GM18909 (cell line): ENCODE results near the gene EP400.
A peak's percentile ranks its signal among the peaks of the same experiment; 100 is the strongest.

Source experiments
- ATAC-seq: cut with Tn5 transposase; IDR thresholded peaks from one replicate; pipeline ENCODE4 v1.9.1; 2021; ENCODE audit warnings: mild to moderate bottlenecking; ENCODE audit not compliant: unreplicated experiment, poor library complexity

The EP400 gene

DNA sequence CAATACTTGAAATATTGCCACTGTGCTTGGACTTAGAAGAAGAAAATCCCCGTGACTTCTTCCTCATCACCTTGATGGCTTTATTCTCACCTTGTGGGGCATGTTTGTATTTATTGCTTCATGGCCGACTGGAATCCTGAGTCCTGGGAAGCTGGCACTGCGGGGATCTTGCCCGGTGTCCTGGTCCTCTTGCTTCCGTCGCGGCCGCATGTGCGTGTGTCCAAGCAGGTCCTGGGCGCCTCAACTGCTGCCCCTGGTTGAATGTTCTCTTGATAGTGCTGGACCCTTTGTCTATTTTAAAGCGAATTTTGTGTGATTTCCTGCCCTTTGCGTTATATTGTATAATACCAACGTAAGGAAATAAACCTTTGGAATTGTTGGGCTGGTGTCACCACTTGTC lies 27.0 kb upstream of the EP400 start:
- no peak for ATAC-seq

DNA sequence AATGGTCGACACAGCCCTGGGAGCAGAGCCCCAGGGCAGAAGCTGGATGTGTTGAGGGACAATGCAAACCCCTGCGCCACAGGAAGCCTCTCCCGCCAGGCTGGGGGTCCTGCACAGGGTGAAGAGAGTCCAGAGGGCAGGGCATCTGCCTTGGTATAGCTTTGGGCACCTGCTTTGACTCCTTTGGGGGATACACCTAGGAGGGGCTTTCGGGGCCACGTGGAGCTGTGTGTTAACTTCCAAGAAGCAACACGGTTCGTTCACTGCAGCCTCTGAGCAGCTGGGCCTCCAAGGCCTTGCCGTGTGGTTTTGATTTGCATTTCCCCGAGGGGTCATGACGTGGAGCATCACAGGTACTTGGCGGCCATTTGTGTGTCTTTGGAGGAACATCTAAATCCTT lies 26.5 kb upstream of the EP400 start:
- peak; percentile 77 for ATAC-seq

DNA sequence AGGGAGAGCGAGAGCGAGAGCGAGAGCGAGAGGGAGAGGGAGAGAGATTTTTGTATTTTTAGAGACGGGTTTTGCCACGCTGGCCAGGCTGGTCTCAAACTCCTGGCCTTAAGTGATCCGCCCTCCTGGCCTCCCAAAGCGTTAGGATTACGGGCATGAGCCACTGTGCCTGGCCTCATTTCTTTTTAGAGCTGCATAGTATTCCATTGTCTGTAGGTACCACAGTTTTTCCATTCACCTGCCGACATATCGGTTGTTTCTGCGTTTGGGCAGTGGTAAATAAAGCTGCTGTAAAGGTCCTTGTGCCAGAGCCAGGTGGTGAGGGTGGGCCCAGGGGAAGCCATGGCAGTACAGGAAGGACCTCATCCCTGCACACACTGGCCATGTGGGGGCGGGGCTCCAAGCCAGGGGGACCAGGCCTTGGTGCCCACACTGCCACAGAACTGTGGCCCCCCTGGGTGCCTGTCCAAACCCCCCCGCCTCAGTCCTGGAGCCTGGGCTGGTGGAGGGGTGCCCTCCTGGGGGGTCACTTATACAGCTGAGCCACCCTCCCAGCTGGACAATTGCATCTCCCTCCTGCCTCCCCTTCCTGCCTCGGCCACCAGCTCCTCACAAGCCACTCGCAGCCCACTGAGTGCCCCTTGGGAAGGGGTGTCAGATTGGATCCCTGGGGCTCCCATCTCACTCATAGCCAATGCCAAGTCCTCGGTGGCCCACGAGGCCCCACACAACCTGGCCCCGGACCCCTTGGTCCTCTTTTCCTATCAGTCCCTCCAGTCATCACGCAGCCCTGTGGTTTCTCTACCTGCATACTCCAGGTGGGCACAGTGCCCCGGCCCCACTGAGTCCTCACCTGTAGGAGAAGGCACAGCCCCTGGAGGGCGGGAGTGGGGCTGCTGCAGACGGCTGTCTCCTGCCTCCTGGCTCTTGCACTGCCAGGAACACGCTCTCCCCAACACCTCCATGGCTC lies 22.3 kb upstream of the EP400 start:
- ATAC-seq, result no peak

DNA sequence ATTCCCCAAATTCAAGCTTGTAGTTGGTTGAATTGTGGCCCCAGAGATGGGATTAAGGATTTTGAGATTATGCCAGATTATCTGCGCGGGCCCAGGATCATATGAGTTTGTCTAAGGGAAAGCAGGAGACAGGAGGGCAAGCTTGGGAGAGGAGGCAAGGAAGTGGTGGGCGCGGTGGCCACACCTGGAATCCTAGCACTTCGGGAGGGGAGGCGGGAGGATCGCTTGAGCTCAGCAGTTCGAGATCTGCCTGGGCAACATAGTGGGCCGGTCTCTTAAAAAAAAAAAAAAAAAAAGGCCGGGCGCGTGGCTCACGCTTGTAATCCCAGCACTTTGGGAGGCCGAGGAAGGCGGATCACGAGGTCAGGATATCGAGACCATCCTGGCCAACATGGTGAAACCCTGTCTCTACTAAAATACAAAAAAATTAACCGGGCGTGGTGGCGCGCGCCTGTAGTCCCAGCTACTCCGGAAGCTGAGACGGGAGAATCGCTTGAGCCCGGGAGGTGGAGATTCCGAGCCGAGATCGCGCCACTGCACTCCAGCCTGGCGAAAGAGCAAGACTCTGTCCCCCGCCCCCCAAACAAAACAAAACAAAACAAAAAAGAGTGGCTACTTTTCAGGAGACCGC lies 21.5 kb upstream of the EP400 start:
- ATAC-seq, result peak; percentile 0

DNA sequence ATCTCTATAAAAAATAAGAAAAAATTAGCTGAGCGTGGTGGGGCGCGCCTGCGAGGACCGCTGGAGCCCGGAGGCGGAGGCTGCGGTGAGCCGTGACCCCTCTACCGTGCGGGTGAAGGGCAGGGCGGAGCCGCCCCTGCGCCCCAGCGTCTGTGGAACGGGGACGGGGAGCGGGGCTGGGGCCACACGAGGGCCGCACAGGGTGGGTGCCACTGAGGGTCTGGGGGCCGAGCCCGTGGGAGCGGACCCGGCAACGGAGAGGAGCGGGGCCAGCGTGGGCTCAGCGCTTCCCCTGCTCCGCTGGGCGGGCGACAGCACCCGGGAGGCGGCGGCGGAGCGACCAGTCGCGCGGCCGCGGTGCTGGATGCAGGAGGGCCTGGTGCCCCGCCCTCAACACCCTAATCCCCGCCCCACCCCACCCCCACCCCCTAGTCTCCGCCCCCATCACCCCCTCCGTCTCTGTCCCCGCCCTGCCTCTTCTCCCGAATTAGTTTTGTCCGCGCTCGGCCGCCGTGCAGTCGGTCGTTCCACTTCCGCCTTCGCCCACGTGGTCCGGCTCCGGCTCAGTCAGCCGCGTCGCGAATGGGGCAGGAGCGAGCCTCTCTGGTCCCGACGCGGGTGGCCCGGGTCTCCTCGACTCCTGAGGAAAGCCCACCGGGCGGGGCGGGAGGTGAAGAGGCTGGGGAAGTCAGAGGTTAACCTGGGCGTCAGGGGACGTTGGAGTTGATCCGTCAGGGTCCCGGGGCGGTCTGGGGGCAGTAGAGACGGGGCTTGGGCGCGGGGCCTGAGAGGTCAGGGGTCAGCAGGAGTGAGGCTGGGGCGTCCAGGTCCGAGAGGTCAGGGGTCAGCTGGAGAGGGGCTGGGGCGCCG lies 20.8 kb upstream of the EP400 start, which contains the start of gene PUS1:
PUS1 (plus strand) TSS at position 566 of the 870 bp plus-strand sequence. CDS start 447 bp downstream, outside the sequence.
- ATAC-seq, result peak; percentile 75

DNA sequence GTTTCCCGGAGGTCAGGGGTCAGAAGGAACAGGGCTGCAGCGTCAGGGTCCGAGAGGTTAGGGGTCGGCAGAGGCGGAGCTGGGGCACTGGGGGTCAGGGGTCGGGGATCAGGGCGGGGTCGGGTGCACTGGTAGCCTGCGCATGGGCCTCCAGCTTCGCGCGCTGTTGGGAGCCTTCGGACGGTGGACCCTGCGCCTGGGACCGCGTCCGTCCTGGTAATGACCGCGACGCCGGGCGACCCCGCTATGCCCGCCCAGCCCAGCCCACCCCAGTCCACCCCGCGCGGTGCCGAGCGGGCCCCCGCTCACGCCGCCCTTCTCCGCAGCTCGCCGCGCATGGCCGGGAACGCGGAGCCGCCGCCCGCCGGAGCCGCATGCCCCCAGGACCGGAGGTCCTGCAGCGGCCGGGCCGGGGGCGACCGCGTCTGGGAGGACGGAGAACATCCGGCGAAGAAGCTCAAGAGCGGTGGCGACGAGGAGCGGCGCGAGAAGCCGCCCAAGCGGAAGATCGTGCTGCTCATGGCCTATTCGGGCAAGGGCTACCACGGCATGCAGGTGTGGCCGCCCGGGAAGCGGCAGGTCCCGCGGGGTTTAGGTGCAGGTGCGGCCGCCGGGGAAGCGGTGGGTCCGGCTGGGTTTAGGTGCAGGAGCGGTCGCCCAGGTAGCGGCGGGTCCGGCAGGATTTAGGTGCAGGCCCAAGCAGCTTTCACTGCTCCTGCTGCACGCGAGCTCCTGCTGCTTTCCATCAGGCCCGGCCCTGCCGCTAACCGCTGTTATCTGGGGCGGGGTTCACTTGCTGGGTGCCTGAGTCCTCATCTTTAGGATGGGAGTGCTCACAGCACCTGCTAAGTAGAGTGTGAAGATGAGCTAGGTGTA lies 19.9 kb upstream of the EP400 start:
- peak; percentile 26 for ATAC-seq

DNA sequence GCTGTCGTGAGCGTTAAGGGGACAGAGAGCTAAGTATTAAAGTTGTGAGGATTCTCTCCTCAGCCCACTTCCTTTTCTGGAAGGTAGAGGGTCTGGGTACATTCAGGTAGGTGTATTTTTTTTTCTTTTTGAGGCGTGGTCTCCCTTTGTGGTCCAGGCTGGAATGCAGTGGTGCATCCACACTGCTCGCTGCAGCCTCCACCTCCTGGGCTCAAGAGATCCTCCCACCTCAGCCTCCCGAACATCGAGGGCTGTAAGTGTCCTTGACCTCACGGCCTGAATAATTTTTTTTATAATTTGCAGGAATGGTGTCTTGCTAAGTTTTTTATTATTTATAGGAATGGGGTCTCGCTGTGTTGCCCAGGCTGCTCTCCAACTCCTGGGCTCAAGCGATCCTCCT lies 19.2 kb upstream of the EP400 start:
- ATAC-seq, result no peak

DNA sequence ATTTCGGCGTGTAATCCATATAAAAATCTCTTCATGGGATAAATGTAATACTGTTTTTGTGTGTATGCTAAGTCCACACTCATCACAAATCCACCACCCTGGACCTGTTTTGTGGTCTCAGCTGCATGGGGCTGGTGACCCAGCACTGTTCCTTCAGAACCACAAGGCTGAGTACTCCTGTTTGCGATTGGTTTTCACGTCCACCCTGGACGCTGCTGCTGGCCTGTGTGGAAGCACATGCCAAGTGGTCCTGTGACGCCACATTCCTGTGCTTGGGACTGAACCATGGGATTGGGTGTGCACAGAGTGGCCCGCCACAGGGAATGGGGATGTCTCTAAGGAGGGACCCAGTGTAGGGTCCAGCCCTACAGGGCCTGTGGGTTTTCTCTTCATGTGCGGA lies 16.4 kb upstream of the EP400 start:
- ATAC-seq, result no peak

DNA sequence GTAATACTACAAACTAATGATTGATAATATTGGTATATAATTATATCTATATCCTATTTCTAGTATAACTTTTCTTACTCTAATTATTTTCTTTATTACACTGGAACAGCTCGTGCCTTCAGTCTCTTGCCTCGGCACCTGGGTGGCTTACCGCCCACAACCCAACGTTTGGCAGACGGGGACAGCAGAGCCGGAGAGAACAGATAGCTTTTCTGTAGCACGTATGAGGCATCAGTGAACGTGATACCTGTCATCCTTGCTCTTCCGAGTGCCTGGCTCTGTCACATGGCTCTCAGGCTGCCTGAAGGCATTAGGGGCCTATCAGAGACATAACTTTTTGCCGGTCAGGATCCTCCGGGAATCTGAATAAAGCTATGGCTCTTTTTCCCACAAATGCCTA lies 15.2 kb upstream of the EP400 start:
- no peak for ATAC-seq

DNA sequence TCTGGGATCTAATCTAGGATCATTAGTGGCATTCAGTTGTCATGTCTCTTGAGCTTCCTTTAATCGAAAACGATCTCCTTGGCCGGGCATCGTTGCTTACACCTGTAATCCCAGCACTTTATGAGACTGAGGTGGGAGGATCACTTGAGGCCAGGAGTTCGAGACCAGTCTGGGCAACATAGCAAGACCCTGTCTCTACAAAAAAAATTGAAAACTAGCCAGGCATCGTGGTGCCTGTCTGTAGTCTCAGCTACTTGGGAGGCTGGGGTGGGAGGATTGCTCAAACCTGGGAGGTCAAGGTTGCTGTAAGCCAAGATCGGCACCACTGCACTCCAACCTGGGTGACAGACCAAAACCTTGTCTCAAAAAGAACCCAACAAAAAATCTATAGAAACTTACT lies 11.7 kb upstream of the EP400 start:
- no peak for ATAC-seq

DNA sequence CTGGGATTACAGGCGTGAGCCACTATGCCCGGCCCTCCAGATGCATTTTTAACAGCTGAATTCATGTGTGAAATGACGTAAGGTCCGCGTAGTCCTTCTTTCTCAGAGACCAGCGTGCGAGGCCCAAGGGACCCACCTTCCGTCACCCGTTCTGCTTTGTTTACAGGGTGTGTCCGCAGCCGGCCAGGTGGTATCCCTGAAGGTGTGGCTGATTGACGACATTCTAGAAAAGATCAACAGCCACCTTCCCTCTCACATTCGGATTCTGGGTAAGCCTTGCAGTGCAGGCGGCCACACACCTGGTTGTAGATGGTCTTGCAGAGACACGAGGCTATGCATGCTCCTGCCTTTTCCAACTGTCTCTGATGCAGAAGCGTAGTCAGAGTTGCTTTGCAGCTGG lies 10.7 kb upstream of the EP400 start:
- no peak for ATAC-seq

DNA sequence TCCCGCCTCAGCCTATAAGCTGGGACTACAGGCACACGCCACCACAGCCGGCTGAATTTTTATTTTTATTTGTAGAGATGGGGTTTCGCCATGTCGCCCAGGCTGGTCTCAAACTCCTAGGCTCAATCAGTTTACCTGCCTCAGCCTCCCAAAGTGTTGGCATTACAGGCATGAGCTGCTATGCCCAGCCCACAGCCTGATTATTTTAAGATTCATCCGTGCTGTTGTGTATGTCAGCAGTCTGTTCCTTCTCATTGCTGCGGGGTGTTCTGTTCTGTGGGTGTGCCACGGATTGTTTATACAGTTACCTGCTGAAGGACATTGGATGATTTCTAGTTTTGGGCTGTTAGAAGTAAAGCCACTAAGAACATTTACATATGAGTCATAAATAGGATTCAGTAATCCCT lies 9.6 kb upstream of the EP400 start:
- no peak for ATAC-seq

DNA sequence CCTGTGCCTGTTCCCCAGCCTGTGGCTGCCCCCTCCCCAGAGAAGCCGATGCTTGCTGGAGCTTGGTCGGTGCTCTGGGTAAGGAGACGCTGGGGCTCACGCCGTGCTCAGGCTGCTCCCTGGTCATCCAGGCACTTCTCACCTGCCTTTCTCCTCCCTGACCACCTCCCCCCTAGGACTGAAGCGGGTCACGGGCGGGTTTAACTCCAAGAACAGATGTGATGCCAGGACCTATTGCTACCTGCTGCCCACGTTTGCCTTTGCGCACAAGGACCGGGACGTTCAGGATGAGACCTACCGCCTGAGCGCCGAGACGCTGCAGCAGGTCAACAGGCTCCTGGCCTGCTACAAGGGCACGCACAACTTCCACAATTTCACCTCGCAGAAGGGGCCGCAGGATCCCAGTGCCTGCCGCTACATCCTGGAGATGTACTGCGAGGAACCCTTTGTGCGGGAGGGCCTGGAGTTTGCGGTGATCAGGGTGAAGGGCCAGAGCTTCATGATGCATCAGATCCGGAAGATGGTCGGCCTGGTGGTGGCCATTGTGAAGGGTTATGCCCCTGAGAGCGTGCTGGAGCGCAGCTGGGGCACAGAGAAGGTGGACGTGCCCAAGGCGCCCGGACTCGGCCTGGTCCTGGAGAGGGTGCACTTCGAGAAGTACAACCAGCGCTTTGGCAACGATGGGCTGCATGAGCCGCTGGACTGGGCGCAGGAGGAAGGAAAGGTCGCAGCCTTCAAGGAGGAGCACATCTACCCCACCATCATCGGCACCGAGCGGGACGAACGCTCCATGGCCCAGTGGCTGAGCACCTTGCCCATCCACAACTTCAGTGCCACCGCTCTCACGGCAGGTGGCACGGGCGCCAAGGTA lies 8.4 kb upstream of the EP400 start:
- ATAC-seq, result no peak

DNA sequence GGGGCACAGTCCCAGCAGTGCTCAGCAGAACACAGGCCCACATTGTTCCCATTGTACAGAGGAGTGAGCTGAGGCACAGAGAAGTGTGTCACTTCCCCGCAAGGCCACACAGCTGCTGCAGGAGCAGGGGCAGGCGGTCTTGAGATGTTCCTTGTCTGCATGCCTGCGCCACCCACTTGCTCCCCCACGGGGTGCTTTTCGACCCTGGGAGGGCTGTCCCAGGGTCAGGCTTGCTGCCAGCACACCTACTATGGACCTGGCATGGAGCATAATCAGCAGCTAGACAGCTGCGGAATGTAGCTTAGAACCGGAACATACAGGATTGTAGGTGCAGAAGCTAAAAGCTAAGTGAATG lies 7.8 kb upstream of the EP400 start:
- ATAC-seq, result no peak

DNA sequence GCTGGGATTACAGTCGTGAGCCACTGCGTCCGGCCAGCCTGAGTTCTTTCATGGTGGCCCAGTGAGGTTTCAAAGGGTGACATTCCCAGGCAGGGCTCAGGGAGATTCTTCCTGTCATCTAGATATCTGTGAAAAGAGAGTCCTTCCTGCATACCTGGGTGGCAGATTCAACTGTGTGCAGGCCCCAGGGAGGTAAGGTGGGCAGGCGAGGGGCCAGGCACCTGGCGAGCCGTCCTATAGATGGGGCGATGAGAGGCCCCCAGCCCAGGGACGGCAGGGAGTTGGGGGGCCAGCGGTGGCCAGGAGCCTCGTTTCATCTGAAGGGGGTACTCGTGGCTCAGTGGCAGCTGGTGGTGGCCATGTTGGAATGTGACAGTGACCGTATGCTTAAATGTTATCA lies 7.1 kb upstream of the EP400 start:
- no peak for ATAC-seq

DNA sequence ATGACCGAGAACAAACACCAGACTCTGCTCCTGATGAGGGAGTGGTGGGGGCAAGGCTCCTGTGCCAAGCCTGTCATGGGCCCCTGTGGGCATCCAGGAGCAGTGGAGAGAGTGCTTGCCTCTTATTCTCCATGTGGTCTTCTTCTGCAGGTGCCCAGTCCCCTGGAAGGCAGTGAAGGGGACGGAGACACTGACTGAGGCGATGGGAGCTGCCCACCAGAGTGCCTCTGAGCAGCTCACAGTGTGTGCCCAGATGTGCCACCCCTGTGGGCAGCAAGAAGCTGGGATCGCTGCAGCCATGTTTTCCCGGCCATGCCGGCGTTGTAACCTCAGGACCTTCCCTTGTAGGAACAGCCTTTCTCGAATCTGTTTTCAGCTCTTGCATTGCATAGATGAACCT lies 6.4 kb upstream of the EP400 start:
- no peak for ATAC-seq

DNA sequence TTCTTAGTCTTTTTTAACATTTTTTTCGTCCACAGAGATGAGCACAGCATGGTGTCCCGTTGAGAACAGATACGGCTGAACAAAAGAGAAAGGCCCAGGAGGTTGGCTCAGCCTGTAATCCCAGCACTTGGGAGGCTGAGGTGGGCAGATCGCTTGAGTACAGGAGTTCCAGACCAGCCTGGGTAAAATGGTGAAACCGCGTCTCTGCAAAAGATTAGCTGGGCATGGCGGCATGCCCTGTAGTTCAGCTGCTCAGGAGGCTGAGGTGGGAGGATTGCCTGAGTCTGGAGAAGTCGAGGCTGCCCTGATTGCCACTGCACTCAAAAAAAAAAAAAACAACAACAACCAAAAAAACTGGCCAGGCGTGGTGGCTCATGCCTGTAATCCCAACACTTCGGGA lies 5.9 kb upstream of the EP400 start:
- ATAC-seq, result no peak

DNA sequence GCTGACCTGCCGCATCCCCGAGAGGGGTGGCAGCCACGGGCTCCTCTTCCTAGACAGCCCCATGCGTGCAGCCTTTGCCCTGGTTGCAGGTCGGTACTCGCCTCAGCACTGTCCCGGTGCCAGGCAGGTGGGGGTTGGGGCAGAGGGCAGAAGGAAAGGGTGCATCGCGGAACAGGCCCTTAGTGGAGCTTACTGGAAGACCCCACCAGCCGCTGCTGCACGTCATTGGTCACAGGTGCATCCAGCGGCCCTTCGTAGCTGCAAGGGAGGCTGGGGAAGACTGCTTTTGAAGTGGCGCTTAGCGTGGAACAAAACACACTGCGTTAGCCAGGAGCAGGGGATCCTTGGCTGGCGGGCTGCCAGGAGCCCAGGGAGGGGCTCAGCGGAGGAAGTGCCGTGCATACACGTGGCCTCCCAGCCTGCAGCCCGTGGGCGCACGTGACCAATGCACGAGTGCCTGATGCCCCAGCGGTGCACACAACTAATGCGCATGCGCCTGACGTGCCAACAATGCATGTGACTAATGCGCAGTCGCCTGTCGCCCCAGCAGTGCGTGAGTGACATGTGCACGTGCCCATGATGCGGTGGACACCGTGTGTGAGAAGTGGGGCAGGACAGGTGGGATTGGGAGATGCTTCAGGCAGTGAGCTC lies 5.0 kb upstream of the EP400 start:
- ATAC-seq, result no peak
